Measurements from ENCODE around the gene SPATA16.
"Not testable (repeated sequence)": the region's sequence is repeated elsewhere in the genome, so short reads cannot be mapped to it uniquely, and the experiment has no call there.

Gene SPATA16, protein sequence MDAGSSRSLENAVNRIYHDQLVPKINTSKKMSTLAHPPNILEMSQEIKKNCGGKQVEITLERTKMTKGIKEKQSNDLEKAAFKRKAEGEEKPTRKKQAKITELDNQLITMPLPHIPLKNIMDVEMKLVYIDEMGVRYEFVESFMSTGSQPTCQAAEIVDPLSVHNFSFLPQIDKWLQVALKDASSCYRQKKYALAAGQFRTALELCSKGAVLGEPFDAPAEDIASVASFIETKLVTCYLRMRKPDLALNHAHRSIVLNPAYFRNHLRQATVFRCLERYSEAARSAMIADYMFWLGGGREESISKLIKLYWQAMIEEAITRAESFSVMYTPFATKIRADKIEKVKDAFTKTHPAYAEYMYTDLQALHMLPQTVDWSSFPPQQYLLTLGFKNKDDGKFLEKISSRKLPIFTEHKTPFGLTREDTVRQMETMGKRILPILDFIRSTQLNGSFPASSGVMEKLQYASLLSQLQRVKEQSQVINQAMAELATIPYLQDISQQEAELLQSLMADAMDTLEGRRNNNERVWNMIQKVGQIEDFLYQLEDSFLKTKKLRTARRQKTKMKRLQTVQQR

DNA sequence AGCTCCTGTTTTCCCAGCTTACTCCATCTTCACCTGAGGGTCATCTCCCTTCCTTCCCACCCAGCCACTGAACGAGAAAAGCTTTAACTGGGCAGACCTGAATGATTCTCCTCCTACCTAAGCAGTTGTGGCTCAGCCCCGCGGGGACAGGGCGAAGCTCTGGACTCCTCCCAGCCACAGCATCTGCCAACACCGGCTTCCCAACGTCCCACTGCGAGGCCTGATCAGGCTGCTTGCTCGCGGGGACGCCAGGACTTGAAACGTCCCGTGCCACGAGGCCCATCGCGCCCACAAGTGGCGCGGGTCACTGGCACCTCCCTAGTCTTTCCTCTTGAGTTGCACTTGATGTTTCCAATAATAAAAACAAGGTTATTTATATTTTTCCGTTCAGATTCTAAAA lies at the start of gene SPATA16:
SPATA16 (minus strand) TSS at position 250 of the 400 bp plus-strand sequence. CDS start 23,504 bp downstream, outside the sequence.
- DNase-seq (ENCODE audit: low read depth), result no peak

DNA sequence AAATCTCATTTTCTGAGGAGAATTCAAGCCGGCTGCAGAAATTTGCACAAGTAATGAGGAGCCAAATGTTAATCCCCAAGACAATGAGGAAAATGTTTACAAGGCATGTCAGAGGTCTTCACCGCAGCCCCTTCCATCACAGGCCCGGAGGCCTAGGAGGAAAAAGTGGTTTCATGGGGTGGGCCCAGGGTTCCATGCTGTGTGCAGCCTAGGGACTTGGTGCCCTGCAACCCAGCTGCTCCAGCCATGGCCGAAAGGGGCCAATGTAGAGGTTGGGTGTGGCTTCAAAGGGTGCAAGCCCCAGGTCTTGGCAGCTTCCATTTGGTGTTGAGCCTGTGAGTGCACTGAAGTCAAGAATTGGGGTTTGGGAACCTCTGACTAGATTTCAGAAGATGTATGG lies 42.0 kb upstream of the SPATA16 start:
- DNase-seq (ENCODE audit: low read depth), result not testable (repeated sequence)

DNA sequence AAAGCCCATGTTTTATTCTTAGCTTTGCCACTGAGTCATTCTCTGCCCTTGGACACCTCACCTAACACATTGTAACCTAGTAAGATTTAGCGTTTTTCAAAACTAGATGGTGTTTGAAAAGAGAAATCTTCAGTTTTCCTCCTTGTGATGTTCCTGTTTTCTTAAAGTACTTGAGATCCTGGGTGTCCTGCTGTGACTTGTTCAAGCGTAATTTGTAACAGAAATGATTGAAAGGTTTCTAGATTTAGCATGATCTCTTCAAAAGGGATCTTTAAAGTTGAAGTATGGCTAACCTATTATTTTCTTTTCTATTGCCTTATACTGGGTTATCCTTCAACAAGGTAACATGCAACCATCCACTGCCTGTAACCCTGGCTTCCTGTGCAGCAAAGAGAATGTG lies 32.6 kb upstream of the SPATA16 start:
- DNase-seq (ENCODE audit: low read depth), result no peak

DNA sequence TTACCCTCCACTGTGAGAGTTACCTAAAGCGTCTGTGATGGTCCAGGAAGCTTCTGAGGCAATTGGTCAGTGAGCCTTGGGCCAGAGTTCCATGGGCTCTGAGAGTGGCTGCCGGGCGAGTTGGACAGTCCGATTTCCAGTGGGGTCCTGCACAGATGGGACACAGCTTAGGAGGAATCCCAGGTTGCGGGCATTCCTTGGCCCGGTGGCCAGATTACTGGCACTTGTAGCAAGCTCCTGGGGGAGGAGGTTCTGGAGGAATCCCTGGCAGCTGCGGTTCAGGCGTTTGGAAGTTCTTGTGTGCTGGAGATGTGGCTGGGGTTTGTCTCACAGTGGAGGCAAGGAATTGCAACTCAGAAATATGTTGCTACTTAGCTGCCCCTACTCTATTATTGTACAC lies 18.1 kb upstream of the SPATA16 start:
- not testable (repeated sequence) for DNase-seq (ENCODE audit: low read depth)

DNA sequence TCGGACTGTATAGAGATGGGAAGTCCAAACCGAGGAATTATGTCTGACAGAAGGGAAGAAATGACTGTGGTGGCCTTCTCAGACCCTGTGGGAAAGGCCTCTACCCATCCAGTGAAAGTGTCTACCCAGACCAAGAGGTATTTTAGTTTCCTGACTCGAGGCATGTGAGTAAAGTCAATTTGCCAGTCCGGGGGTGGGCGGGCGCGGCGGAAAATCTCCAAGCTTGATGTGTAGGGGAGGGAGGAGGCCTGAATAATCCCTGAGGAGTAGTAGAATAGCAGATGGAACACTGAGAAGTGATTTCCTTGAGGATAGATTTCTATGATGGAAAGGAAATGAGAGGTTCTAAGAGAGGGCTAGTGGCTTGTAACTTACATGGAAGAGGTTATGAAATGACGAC lies 15.5 kb upstream of the SPATA16 start:
- DNase-seq (ENCODE audit: low read depth), result not testable (repeated sequence)

DNA sequence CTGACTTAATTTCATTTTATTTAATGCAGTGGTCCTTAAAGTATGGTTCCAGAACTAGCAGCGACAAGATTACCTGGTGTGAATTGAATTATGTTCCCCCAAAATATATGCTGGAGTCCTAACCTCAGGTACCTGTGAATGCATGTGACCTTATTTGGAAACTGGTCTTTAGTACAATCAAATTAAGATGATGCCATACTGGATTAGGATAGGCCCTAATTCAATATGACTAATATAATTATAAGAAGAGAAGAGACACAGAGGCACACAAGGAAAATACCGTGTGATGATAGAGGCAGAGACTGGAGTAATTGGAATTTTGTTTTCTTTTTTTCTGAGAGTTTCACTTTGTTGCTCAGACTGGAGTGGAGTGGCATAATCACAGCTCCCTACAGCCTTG lies 12.6 kb upstream of the SPATA16 start:
- no peak for DNase-seq (ENCODE audit: low read depth)

DNA sequence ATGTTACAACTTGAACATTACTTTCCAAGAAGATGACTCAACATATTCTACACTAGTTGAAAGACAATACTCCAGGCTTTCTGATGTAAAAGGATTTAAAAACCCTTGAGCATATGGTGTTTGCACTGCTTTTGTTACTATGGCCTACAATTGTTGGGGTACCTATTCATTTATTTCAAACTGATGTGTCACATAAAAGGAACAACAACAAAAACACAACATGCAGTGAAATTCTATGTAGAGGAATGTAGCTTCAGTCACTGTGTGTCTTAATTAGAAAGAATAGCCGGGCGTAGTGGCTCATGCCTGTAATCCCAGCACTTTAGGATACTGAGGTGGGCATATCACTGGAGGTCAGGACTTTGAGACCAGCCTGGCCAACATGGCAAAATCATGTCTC lies 1.6 kb downstream of the SPATA16 start:
- DNase-seq (ENCODE audit: low read depth), result no peak

DNA sequence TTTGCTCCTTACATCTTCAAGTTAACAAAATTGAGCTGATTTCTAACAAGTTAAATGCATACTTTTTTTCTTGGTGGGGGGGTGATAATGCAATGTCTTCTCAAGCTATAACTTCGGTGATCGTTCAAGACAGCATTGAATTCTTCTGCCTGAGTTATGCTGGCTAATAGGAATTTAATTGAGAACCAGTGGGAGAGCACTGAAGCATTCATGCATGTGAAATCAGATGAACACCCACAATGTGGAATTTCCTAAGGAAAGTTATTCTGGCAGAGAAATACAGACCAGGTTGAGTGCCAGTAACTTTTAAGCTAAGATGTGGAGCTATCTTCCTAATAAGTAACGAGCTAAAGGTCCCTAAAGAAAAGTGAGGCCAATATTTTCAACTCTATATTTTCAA lies 3.0 kb downstream of the SPATA16 start:
- no peak for DNase-seq (ENCODE audit: low read depth)

DNA sequence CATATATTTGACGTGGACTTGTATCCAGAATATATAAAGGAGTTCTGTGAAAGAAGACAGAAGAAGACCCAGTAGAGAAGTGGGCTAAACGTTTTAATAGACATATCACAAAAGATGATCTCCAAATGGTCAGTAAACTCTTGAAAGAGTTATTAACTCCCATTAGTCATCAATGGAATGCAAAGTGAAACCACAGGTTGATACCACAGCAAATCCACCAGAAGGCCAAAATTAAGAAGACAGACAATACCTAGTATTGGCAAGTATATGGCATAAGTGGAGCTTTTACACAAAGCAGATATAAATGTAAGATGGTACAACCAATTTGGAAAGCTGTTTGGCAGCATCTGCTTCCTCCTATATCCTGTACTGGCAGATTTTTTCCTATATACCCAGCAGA lies 6.0 kb downstream of the SPATA16 start:
- DNase-seq (ENCODE audit: low read depth), result no peak

DNA sequence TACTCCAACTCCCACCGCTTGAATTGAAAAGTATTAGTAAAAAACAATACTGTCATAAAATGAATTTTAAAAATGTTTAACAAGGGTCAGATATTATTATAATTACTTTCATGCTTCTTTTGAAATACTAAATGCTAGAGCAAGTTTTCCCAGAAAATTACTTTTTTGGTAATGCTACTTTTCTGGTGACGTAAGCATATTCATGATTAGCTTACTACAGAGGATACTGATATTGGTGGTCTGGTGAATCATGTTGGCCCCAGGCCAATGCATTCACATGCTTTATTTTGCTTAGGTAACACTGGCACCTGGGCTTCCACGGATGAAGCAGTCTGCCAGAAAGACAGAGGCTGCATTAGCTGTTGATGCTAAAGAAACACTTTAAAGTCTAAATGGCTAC lies 12.4 kb downstream of the SPATA16 start:
- DNase-seq (ENCODE audit: low read depth), result no peak

DNA sequence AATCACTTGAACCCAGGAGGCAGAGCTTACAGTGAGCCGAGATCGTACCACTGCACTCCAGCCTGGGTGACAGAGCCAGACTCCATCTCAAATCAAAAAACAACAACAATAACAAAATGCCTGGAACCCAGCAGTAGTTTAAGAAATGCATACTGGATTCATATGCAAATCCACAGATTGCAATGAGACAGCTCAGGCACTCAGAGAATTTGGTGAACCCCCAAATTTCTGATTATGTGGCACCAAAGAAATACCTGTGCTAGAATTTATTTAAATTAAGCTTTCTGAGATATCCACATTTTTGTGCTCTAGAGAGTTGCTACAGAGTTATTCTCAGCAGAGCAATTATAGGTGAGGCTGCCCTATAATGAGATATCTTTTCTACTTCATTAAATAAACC lies 29.7 kb downstream of the SPATA16 start:
- no peak for DNase-seq (ENCODE audit: low read depth)

DNA sequence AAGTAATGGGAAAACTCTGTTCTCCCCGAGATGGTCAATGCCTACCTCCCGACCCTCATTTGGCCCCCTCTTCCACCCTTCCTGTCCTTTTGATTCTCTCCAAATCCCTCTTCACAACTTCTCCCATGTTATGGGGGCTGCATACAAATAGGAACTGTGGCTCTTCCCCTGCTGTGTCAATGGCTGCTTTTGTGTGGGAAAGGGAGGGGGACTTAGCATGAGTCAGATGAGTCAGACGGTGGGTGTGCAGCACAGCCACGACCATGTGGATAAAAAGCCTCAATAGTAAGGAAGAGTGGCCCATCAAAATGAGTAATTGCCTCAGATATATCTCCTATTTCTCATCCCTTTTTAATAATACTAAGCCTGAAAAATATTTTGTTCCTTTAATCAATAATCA lies 31.9 kb downstream of the SPATA16 start:
- DNase-seq (ENCODE audit: low read depth), result no peak

DNA sequence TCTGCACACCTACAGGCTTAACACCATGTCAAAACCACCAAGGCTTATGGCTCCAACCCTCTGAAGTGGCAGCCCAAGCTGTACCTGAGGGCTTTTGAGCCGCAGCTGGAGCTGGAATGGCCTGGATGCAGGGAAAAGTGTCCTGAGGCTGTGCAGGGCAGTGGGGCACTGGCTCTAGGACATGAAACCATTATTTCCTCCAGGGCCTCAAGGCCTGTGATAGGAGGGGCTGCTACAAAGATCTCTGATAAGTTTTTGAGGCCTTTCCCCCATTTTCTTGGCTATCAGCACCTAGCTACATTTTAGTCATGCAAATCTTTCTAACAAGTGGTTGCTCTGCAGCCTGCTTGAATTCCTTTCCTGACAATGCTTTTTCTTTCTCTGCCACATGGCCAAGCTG lies 37.6 kb downstream of the SPATA16 start:
- no peak for DNase-seq (ENCODE audit: low read depth)

DNA sequence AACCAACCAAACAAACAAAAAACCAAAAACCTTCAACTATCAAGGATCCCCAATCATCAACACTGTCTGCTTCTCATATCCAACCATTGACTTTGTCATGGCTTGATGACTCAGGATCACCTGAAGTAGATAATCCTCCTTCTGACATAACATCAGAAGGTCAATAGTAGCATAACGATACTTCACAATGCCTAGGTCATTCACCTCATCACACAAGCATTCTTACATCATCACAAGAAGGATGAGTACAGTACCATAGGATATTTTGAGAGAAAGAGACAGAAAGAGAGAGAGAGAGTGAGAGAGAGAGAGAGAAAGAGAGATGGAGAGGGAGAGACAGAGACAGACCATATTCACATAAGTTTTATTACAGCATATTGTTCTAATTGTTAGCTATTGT lies 42.1 kb downstream of the SPATA16 start:
- DNase-seq (ENCODE audit: low read depth), result no peak

DNA sequence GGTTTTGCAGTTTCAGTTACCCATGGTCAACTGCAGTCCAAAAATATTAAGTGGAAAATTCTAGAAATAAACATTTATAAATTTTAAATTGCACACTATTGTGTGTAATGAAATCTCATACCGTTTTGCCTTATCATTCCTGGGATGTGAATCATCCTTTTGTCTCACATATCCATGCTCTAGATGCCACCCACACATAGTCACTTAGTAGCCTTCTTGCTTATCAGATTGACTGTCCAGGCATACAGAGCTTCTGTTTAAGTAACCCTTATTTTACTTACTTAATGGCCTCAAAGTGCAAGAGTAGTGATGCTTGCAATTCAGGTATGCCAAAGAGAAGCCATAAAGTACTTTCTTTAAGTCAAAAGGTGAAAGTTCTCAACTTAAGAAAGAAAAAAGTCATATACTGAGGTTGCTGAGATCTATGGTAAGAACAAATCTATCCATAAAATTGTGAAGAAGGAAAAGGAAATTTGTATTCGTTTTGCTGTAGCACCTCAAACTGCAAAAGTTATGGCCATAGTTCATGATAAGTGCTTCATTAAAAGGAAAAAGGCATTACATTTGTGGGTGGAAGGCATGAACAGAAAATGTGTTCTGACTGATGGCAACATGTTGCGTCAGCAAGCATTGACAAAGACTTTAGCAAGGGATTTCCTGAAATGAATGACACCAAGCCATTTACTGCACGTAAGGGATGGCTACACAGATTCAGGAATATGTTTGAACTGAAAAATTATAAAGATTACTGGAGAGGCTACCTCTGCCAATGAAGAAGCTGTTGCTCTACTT lies 43.8 kb downstream of the SPATA16 start:
- DNase-seq (ENCODE audit: low read depth), result no peak

DNA sequence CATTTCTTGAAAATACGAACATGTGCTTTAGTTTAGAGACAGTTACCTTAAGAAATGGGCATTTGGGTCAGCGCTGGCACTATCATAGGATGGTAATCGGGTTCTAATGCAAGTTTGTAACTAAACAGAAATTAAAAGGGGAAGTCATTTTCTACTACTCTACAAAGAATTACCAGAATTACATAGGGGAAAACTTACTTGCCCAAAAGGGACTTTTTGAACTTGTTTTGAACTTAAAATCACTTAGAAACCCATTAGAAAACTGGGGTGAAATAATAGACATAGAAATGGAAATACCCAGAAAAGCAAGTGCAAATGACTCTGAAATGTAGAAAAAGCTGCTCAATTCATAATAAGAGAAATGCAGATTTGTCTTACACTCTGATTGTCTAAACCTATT lies 44.9 kb downstream of the SPATA16 start:
- no peak for DNase-seq (ENCODE audit: low read depth)

DNA sequence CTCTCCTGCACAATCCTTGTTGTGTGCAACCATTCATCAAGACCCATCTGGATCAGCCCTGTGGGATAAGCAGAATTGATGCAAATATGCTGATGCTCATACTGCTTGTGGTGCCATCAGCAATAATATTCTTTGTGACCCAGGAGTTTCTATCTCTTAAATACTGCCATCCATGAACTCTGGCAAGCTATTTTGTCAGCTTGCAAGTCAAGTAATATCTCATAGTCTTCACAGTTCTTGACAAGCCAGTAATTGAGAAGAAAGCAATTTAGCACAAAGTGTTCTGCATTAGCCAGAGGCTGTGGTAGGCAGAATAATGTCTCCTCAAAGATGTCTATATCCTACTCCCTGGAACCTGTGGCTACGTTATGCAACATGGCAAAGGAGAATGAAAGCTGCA lies 49.0 kb downstream of the SPATA16 start:
- no peak for DNase-seq (ENCODE audit: low read depth)

DNA sequence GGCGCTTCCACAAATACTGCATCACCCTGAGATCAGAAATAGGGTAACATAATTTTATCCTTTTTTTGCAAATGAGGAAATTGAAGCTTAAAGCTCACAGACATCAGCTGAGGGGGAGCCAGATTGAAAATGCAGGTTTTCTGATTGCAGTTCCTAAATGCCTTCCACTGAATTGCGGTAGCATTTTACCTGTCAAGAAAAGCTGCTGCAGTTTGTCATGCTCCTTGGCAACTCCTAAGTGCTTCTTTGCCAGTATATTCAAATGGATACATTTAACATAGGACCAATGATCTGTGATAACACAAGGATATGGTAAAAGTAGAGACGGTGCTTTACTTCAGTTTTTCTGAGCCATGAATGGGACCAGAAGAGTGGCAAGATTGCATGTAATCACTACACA lies 50.5 kb downstream of the SPATA16 start:
- DNase-seq (ENCODE audit: low read depth), result no peak

DNA sequence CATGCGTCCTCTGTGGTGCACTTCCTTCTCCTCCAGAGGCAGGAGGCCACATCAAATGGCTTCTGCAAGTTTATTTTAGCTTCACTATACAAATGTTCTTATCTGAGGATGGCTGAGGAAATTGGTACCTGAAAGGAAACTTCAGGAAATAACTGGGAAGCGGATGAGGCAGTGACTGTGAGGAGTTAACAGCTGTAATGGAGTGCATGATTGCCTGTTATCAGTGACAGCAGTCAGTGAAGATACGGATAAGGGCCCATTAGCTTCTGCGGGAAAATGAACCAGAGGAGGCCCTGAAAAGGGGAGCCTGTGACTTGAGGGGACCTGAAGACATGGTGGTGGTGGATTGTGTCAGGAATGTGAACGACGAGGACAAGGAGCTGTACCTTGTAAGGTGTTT lies 51.8 kb downstream of the SPATA16 start:
- DNase-seq (ENCODE audit: low read depth), result no peak

DNA sequence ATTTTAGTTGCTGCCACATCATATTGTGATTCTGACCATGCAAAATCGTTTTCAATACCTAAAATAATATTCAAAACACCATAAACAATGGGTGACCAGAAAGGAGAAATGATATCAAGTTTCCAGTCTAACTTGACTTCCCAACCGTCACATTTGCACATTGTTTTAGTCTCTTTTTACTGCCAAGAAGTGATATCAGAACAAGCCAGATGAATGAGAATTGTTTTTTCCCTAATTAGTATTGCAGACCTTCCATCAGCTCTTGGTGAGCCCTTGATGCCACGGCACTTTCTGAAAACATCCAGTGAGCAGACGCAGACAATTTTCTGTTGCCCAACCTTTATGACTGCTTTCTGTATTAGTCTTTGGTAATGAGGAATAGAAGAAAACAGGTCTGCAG lies 62.5 kb downstream of the SPATA16 start:
- no peak for DNase-seq (ENCODE audit: low read depth)

DNA sequence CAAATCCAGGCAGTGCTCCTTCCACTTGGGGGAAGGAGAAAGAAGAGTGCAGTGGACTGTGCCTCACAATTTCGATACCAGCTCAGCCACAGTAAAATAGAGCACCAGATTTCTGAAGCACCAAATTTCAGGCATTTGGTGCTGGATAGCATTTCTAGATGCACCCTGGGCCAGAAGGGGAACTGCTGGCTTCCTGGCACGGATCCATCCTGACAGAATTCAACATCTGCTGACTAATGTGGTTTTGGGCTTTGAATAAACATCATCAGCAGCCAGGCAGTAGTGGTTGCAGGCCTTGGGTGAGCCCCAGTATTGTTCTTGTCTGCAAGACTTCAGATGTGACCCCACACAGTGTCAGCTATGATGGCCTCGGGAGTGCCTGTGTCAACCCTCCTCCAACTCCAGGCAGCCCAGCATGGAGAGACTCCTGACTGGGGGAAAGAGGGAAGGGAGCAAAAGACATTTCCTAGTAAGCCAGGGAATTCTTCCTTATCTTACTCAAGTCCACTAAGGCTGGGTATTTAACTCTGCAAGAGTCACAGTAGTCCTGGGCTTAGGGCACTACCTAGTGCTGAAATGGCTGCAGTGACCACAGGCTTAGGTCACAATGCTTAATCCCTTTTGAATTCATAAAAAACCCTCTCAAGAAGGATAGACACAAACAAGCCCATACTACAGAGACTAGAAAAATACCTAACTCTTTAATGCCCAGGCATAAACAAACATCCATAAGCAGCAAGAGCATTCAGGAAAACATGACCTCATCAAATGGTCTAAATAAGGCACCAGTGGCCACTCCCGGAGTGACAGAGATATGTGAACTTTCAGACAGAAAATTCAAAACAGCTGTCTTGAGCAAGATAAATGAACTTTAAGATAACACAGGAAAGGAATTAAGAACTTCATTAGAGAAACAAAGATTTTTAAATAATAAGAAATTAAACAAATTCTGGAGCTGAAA lies 74.7 kb downstream of the SPATA16 start:
- no peak for DNase-seq (ENCODE audit: low read depth)

DNA sequence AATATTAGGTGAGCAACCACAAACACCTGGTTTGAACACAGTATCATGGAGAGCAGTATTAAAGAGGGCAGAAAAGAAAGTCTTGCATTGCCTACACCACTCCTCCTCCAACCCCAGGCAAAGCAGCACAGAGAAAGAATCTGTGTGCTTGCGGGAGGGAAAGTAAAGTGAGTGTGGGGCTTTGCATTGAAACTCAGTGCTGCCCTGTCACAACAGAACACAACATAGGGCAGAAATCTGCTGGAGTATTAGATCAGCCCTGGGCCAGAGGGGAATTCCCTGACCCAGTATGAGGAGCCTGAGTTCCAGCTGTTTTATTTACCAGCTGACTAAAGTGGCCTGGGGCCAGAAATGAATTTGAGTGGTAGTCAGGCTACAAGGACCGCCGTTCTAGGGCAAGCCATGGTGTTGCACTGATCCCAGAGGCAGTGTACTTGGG lies 75.5 kb downstream of the SPATA16 start:
- no peak for DNase-seq (ENCODE audit: low read depth)
